ENCODE results near the gene FBXL20. TPM values are rescaled to one million over a fixed set of nuclear protein-coding genes. Genes with fewer than 3 reads are reported as not detected.
A peak's percentile ranks its signal among the peaks of the same experiment; 100 is the strongest.

The FBXL20 gene
- total and polyA plus RNA-seq, 8 donors: 2.5 to 15.5 (median 7.0) TPM

DNA sequence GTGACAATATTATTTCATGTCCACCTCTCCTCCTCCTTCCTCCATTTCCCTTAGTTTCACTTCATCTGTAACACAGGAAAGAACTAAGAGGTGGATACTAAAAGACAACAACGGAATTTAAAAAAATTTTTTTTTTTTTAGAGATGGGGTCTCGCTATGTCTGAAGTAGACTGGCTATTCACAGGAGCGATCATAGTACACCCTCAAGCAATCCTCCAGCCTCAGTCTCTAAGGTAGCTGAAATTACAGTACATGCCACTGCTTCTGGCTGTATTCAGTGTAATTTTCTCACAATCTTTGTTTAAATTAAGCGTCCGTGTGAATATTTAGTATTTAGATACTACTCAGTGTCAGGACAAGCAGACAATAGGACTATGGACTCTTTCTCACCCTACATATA lies 35.6 kb downstream of the FBXL20 start:
- Histone ChIP-seq H3K4me1 (peaks cover 0 to 6% (median 0%) of the 10 kb centered on the region in 3 donors), H3K36me3 (no peaks in the 10 kb centered on the region), H3K27me3 (no peaks in the 10 kb centered on the region), H3K27ac (peak overlapping the region in 1 of 4 donors; percentile 30), H3K4me3 (no peak overlapping the region), H3K9me3 (no peaks in the 10 kb centered on the region)
- 76 to 86% methylated on average over 5 of the region's 5 CpGs for WGBS, 2 donors
- ATAC-seq (no peak), DNase-seq (no peak), FAIRE-seq (no peak)
- TF ChIP-seq, protein P1, sequence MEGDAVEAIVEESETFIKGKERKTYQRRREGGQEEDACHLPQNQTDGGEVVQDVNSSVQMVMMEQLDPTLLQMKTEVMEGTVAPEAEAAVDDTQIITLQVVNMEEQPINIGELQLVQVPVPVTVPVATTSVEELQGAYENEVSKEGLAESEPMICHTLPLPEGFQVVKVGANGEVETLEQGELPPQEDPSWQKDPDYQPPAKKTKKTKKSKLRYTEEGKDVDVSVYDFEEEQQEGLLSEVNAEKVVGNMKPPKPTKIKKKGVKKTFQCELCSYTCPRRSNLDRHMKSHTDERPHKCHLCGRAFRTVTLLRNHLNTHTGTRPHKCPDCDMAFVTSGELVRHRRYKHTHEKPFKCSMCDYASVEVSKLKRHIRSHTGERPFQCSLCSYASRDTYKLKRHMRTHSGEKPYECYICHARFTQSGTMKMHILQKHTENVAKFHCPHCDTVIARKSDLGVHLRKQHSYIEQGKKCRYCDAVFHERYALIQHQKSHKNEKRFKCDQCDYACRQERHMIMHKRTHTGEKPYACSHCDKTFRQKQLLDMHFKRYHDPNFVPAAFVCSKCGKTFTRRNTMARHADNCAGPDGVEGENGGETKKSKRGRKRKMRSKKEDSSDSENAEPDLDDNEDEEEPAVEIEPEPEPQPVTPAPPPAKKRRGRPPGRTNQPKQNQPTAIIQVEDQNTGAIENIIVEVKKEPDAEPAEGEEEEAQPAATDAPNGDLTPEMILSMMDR (IDR thresholded peaks at IDR 0.05): no peak
- intact Hi-C loops (cut with DNase I): no loop called here

DNA sequence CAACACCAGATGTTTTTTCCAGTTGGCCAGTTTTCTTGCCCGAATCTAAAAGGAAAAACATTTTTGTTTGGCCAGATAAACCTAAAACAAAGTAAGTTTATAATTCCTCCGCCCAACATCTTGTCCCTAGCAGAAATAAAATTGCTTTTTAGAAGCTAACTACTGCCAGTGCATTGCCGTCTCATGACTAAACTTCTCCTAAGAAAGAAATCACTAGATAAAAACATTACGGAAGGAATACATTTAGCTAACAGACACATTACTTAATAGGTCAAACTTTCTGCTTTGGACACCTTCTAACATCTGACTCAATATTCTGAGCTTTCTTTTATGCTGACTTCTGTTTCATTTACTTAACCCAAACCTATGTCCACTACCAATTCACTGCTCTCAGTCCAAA lies 36.2 kb downstream of the FBXL20 start:
- Histone ChIP-seq H3K36me3 (no peaks in the 10 kb centered on the region), H3K4me3 (no peak overlapping the region), H3K27me3 (no peaks in the 10 kb centered on the region), H3K27ac (peak overlapping the region in 1 of 4 donors; percentile 30), H3K4me1 (peaks cover 0 to 6% (median 0%) of the 10 kb centered on the region in 3 donors), H3K9me3 (no peaks in the 10 kb centered on the region)
- FAIRE-seq: no peak
- TF ChIP-seq, protein P1 (IDR thresholded peaks at IDR 0.05): no peak
- WGBS, 2 donors: 46 to 57% methylated on average over 4 of the region's 4 CpGs
- ATAC-seq: peak in 3 of 4 donors; percentile 15 to 57 (median 49)
- intact Hi-C loops (cut with DNase I): no loop called here
- DNase-seq: no peak

DNA sequence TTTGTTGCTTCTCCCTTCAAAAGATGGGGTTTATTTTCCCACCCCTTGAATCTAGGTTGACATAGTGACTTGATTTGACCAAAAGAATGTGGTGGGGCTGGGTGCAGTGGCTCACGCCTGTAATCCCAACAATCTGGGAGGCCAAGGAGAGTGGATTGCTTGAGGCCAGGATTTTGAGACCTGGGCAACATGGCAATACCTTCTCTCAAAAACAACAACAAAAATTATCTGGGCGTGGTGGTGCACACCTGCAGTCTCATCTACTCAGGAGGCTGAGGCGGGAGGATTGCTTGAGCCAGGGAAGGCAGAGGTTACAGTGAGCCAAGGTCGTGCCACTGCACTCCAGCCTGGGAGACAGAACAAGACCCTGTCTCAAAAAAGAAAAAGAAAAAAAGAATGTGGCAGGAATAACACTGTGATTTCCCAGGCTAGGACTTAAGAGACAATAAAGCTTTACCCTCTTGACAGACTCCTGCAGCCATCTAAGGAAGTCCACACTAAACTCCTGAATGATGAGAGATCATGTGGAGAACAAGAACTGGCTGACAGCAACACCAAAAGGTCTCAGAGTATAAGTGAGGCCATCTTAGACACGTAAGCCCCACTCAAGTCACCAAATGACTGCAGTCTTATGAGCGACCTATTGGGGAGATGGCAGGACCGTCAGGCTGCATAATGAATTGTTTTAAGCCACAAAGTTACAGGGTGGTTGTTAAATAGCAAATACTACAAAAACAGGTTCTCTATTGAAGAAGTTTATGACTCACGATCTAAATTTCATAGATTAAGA lies 37.0 kb downstream of the FBXL20 start:
- TF ChIP-seq, protein P1 (IDR thresholded peaks at IDR 0.05): no peak
- peak in 2 of 4 donors; percentile 11 to 28 for ATAC-seq
- peaks cover 0 to 6% (median 0%) of the 10 kb centered on the region in 3 donors for H3K4me1 ChIP-seq

DNA sequence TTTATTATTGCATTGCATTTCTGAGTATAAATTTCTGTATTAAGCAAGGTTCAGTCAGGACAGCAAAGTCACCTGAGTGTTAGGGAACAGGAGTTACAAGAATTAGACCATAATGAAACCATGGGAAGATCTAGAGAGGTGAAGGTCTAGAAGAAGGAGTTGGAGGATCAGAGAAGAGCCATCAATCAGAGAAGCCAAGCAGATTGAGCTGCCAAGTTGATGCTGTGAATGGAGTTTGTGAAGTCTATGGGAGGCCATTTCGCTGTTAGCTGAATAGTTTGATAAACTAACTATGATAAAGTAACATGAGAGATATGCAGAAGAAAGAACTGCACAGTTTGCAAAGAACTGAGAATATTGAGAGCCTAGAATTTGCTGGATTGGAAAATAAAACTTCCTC lies 40.4 kb downstream of the FBXL20 start:
- no peak for FAIRE-seq

More for the DNA sequence above, 37.0 kb downstream of the FBXL20 start:
- WGBS, 2 donors: 89 to 93% methylated on average over 8 of the region's 8 CpGs
- Histone ChIP-seq H3K27me3 (no peaks in the 10 kb centered on the region), H3K27ac (no peak overlapping the region), H3K4me3 (no peak overlapping the region), H3K9me3 (no peaks in the 10 kb centered on the region), H3K36me3 (no peaks in the 10 kb centered on the region)
- no peak for FAIRE-seq
- DNase-seq: no peak
- intact Hi-C loops (cut with DNase I): no loop called here

More for the DNA sequence above, 40.4 kb downstream of the FBXL20 start:
- Histone ChIP-seq H3K4me1 (peaks cover 0 to 1% (median 0%) of the 10 kb centered on the region in 3 donors), H3K4me3 (no peak overlapping the region), H3K27ac (no peak overlapping the region), H3K27me3 (no peaks in the 10 kb centered on the region), H3K36me3 (no peaks in the 10 kb centered on the region), H3K9me3 (no peaks in the 10 kb centered on the region)
- intact Hi-C loops (cut with DNase I): no loop called here
- TF ChIP-seq, protein P1 (IDR thresholded peaks at IDR 0.05): no peak
- WGBS, 2 donors: 72 to 84% methylated on average over 1 of the region's 1 CpG
- ATAC-seq (no peak), DNase-seq (no peak)
